PC-3 (cell line): ENCODE results near the gene EIF4EBP3. TPM values are rescaled to one million over a fixed set of nuclear protein-coding genes. Genes with fewer than 3 reads are reported as not detected.

ENCODE experiments used
- ATAC-seq: fragments of 200-7000 bp; cut with Tn5 transposase; 2 replicates; pipeline ENCODE4 v1.9.1; 2020; ENCODE audit warnings: mild to moderate bottlenecking, moderate library complexity
- BruUV-seq: library from RNA; stranded (reverse); fragments of 400-500 nt; replicated peaks from 2 replicates; lab custom pipeline; 2021; lab: Mats Ljungman, UMichigan
- CTCF ChIA-PET: fragments of 300-600 bp; sonication (Branson Sonifier 250); formaldehyde crosslinking; loops from one replicate; lab custom pipeline; 2022; ENCODE audit warnings: antibody characterized with exemption; lab: Charles Lee
- POLR2A ChIA-PET: fragments of 300-600 bp; sonication (Branson Sonifier 250); formaldehyde crosslinking; loops from one replicate; lab custom pipeline; 2022; ENCODE audit warnings: antibody characterized with exemption; ENCODE audit not compliant: unreplicated experiment; lab: Charles Lee
- DNase-seq: peaks from one replicate; pipeline ENCODE4 v3.0.0-alpha.2; 2015
- H2AFZ ChIP-seq: fragments of 300-600 bp; sonication (generic); 2 replicates; pipeline ENCODE4 v1.6.0; 2016; ENCODE audit warnings: antibody characterized with exemption, low read length
- H3F3A ChIP-seq: fragments of 300-600 bp; sonication (generic); one replicate; pipeline ENCODE4 v1.6.0; 2017; ENCODE audit warnings: antibody characterized with exemption, low read length, control low read depth, mild to moderate bottlenecking; ENCODE audit not compliant: unreplicated experiment
- H3K27ac ChIP-seq: fragments of 300-600 bp; sonication (generic); 2 replicates; pipeline ENCODE4 v1.5.1; 2016; ENCODE audit warnings: mild to moderate bottlenecking, low read length
- H3K27me3 ChIP-seq: fragments of 300-600 bp; sonication (generic); 2 replicates; pipeline ENCODE4 v1.6.1; 2016; ENCODE audit warnings: low read length, mixed read lengths
- H3K36me3 ChIP-seq: fragments of 300-600 bp; sonication (generic); 2 replicates; pipeline ENCODE4 v1.6.1; 2016; ENCODE audit warnings: low read depth, mixed run types, low read length, mixed read lengths
- H3K4me1 ChIP-seq: fragments of 300-600 bp; sonication (generic); 2 replicates; pipeline ENCODE4 v1.5.1; 2016; ENCODE audit warnings: low read length; ENCODE audit not compliant: insufficient read depth
- H3K4me2 ChIP-seq: fragments of 300-600 bp; sonication (generic); 2 replicates; pipeline ENCODE4 v1.6.0; 2016; ENCODE audit warnings: low read length
- H3K4me3 ChIP-seq: fragments of 300-600 bp; sonication (generic); 2 replicates; pipeline ENCODE4 v1.5.1; 2016; ENCODE audit warnings: mild to moderate bottlenecking, low read length, mixed read lengths
- H3K79me2 ChIP-seq: fragments of 300-600 bp; sonication (generic); 2 replicates; pipeline ENCODE4 v1.6.1; 2017; ENCODE audit warnings: low read length, mixed read lengths
- H3K9ac ChIP-seq: fragments of 300-600 bp; sonication (generic); 2 replicates; pipeline ENCODE4 v1.6.0; 2016; ENCODE audit warnings: mild to moderate bottlenecking, low read length
- H3K9me2 ChIP-seq: fragments of 300-600 bp; sonication (generic); replicated peaks from 2 replicates; pipeline ENCODE4 v1.6.1; 2016; ENCODE audit warnings: mixed run types, low read length, mixed read lengths
- H3K9me3 ChIP-seq: fragments of 300-600 bp; sonication (generic); 2 replicates; pipeline ENCODE4 v1.6.1; 2016; ENCODE audit warnings: low read length, mixed read lengths
- H4K20me1 ChIP-seq: fragments of 300-600 bp; sonication (generic); 2 replicates; pipeline ENCODE4 v1.6.1; 2016; ENCODE audit warnings: low read length, mixed read lengths
- EZH2 ChIP-seq: fragments of 300-600 bp; sonication (generic); IDR thresholded peaks from one replicate; pipeline ENCODE4 v1.6.1; 2017; ENCODE audit warnings: antibody characterized with exemption, mild to moderate bottlenecking, low read length; ENCODE audit not compliant: unreplicated experiment
- EZH2phosphoT487 ChIP-seq: fragments of 300-600 bp; sonication (generic); IDR thresholded peaks from 2 replicates; pipeline ENCODE4 v1.6.1; 2018; ENCODE audit warnings: mild to moderate bottlenecking, antibody characterized with exemption, low read length, borderline replicate concordance
- intact Hi-C: fragments of 100-400 bp; cut with micrococcal nuclease; formaldehyde crosslinking; loops from 2 replicates; pipeline ENCODE4 v1.9.0; 2023
- microRNA-seq: library from miRNA; unstranded; fragments of <30 nt; microRNA quantifications from one replicate; pipeline ENCODE4 v1.1.0, GENCODE V29; 2020; ENCODE audit not compliant: unreplicated experiment
- total RNA-seq: library from RNA; depleted of rRNA; stranded (reverse); fragments of >200 nt; gene quantifications from 2 replicates; pipeline ENCODE4 v1.2.3, GENCODE V29; 2014; rRNA removed
- TF ChIP-seq, protein P1 (sequence below): fragments of 300-600 bp; sonication (generic); conservative IDR thresholded peaks from 2 replicates; pipeline ENCODE4 v1.5.1; 2017; ENCODE audit warnings: antibody characterized with exemption, low read depth, mild to moderate bottlenecking, low read length

The EIF4EBP3 gene
- total RNA-seq, 1 experiment from 2014 or later, result not detected

DNA sequence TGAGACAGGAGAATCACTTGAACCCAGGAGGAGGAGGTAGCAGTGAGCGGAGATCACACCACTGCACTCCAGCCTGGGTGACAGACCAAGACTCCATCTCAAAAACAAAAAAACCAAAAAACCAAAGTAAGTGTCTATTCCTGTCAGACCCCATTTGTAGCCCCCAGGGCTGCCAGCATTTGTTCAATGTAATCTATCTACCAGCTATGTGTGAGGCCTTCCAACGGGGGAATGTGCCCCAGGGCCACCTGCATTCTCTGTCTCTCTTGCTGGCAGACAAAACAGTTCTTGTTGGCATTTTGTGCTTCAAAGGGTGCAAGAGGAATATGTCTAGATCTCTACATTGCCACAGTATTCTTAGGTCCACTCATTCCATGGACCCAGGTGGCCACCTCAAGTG is 51.4 kb downstream of the EIF4EBP3 start:
- CTCF ChIA-PET, result no interaction called here

More for the DNA sequence above, 51.4 kb downstream of the EIF4EBP3 start:
- no peak overlapping the region for H3K27ac ChIP-seq
- POLR2A ChIA-PET, result no interaction called here
- TF ChIP-seq, protein P1, sequence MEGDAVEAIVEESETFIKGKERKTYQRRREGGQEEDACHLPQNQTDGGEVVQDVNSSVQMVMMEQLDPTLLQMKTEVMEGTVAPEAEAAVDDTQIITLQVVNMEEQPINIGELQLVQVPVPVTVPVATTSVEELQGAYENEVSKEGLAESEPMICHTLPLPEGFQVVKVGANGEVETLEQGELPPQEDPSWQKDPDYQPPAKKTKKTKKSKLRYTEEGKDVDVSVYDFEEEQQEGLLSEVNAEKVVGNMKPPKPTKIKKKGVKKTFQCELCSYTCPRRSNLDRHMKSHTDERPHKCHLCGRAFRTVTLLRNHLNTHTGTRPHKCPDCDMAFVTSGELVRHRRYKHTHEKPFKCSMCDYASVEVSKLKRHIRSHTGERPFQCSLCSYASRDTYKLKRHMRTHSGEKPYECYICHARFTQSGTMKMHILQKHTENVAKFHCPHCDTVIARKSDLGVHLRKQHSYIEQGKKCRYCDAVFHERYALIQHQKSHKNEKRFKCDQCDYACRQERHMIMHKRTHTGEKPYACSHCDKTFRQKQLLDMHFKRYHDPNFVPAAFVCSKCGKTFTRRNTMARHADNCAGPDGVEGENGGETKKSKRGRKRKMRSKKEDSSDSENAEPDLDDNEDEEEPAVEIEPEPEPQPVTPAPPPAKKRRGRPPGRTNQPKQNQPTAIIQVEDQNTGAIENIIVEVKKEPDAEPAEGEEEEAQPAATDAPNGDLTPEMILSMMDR, result no peak
- TF ChIP-seq EZH2 (no peak), EZH2phosphoT487 (no peak)
- H3K9me3 ChIP-seq, result no peaks in the 10 kb centered on the region
- ATAC-seq, result no peak
- intact Hi-C loops, result no loop called here
- H3K9ac ChIP-seq, result no peak overlapping the region
- H3K79me2 ChIP-seq, result no peaks in the 10 kb centered on the region
- H3K9me2 ChIP-seq, result no peaks in the 10 kb centered on the region
- H3K36me3 ChIP-seq, result no peaks in the 10 kb centered on the region
- no peaks in the 10 kb centered on the region for H3F3A ChIP-seq
- no peak for DNase-seq
- H3K4me2 ChIP-seq, result no peak overlapping the region
- BruUV-seq, result no TSS peak
- no peaks in the 10 kb centered on the region for H3K4me1 ChIP-seq
- no peak overlapping the region for H2AFZ ChIP-seq
- no peaks in the 10 kb centered on the region for H4K20me1 ChIP-seq
- no peak overlapping the region for H3K4me3 ChIP-seq
- H3K27me3 ChIP-seq, result no peaks in the 10 kb centered on the region

Small RNAs within 50 kb of the gene (microRNA-seq; reads per million reads assigned to microRNA genes)
- not detected for gene MIR6831

Other genes starting within 250 kb of the EIF4EBP3 start
- gene PFDN1, start 244.6 kb upstream of the EIF4EBP3 start, total RNA-seq, result 91.9 and 125 TPM in 2 replicates
- gene HBEGF, start 201.1 kb upstream of the EIF4EBP3 start, total RNA-seq, result 82.6 and 85.9 TPM in 2 replicates
- 0.29 TPM in 1 of 2 replicates, not detected in the other for gene SLC4A9, start 187.5 kb upstream of the EIF4EBP3 start, total RNA-seq
- gene ANKHD1, start 145.8 kb upstream of the EIF4EBP3 start, total RNA-seq, result 64.6 and 81.1 TPM in 2 replicates
- 48.6 and 55.8 TPM in 2 replicates for gene SRA1, start 9.8 kb downstream of the EIF4EBP3 start, total RNA-seq
- gene APBB3, start 16.9 kb downstream of the EIF4EBP3 start, total RNA-seq, result 11.4 and 13.6 TPM in 2 replicates
- 25.0 and 29.1 TPM in 2 replicates for gene SLC35A4, start 17.2 kb downstream of the EIF4EBP3 start, total RNA-seq
- not detected in 2 replicates for gene CD14, start 85.5 kb downstream of the EIF4EBP3 start, total RNA-seq
- 12.7 and 16.5 TPM in 2 replicates for gene TMCO6, start 91.8 kb downstream of the EIF4EBP3 start, total RNA-seq
- gene NDUFA2, start 100.0 kb downstream of the EIF4EBP3 start, total RNA-seq, result 84.5 and 108 TPM in 2 replicates
- gene IK, start 100.2 kb downstream of the EIF4EBP3 start, total RNA-seq, result 87.5 and 117 TPM in 2 replicates
- gene WDR55, start 117.2 kb downstream of the EIF4EBP3 start, total RNA-seq, result 21.2 and 27.2 TPM in 2 replicates
- gene DND1, start 125.9 kb downstream of the EIF4EBP3 start, total RNA-seq, result 0.75 and 1.1 TPM in 2 replicates
- 76.1 and 87.1 TPM in 2 replicates for gene HARS1, start 143.7 kb downstream of the EIF4EBP3 start, total RNA-seq
- gene HARS2, start 143.8 kb downstream of the EIF4EBP3 start, total RNA-seq, result 23.3 and 29.7 TPM in 2 replicates
- gene ZMAT2, start 152.8 kb downstream of the EIF4EBP3 start, total RNA-seq, result 28.2 and 36.8 TPM in 2 replicates
- gene PCDHA1, start 238.5 kb downstream of the EIF4EBP3 start, total RNA-seq, result not detected in 2 replicates
- not detected in 2 replicates for gene PCDHA2, start 247.2 kb downstream of the EIF4EBP3 start, total RNA-seq